GM10248 (cell line): ENCODE results near the gene MAP3K5.

ENCODE experiments used
- CTCF ChIA-PET: fragments of 300-600 bp; sonication (Branson Sonifier 250); formaldehyde crosslinking; extraction: SDS; loops from one replicate; lab custom pipeline; 2021; ENCODE audit warnings: antibody characterized with exemption; lab: Yijun Ruan, JAX
- POLR2A ChIA-PET: fragments of 350-650 bp; sonication (Branson Sonifier 250); formaldehyde crosslinking; extraction: SDS; loops from one replicate; lab custom pipeline; 2020; ENCODE audit warnings: antibody characterized with exemption; lab: Yijun Ruan, JAX
- DNase-seq: peaks from one replicate; pipeline ENCODE4 v3.0.0; 2012; ENCODE audit errors: extremely low spot score
- CTCF ChIP-seq: IDR thresholded peaks from 2 replicates; pipeline ENCODE4 v1.5.1; 2012; ENCODE audit warnings: mild to moderate bottlenecking, low read depth; ENCODE audit errors: extremely low read depth, missing control alignments, control extremely low read depth

Gene MAP3K5

GRCh38 chr6:136782021-136782770, 10.1 kb downstream of the MAP3K5 start:
- ChIA-PET POLR2A (interaction anchor here (0.9 to 2.1 kb wide), 2 partner anchors 10 to 63 kb away, joined by 3 to 4 read pairs; partner anchors contain the start of gene MAP3K5), CTCF (interaction anchor here (1.0 to 2.6 kb wide), 4 partner anchors 8 to 138 kb away, joined by 3 to 12 read pairs (median 8); partner anchors contain the start of gene MAP3K5)
- no peak for TF ChIP-seq CTCF
- DNase-seq, result no peak

- ChIA-PET POLR2A (interaction anchor here (0.9 to 2.1 kb wide), 2 partner anchors 11 to 61 kb away, joined by 3 to 4 read pairs; partner anchors contain the start of gene MAP3K5), CTCF (interaction anchor here (1.0 to 2.6 kb wide), 4 partner anchors 9 to 137 kb away, joined by 3 to 12 read pairs (median 8); partner anchors contain the start of gene MAP3K5)
- no peak for DNase-seq
- TF ChIP-seq CTCF, result no peak
Observed at GRCh38 chr6:136780972-136781371, 11.3 kb downstream of the MAP3K5 start.

- TF ChIP-seq CTCF, result no peak
- CTCF ChIA-PET, result interaction anchor here (1.4 kb wide), 1 partner anchor 136 kb away, joined by 5 read pairs; no protein-coding TSS in a partner anchor
- POLR2A ChIA-PET, result no interaction called here
- DNase-seq, result no peak
Observed at GRCh38 chr6:136779682-136780081, 12.6 kb downstream of the MAP3K5 start.

- ChIA-PET POLR2A (no interaction called here), CTCF (interaction anchor here (1.4 to 1.8 kb wide), 3 partner anchors 11 to 41 kb away, joined by 3 to 13 read pairs (median 4); partner anchors contain the start of gene MAP3K5)
- DNase-seq, result no peak
- no peak for TF ChIP-seq CTCF
Observed at GRCh38 chr6:136777651-136778050, 14.6 kb downstream of the MAP3K5 start.

GRCh38 chr6:136775548-136775947, 16.7 kb downstream of the MAP3K5 start:
- POLR2A ChIA-PET, result no interaction called here
- CTCF ChIA-PET, result interaction anchor here (0.6 to 5.5 kb wide), 5 partner anchors 10 to 131 kb away, joined by 3 to 40 read pairs (median 3); partner anchors contain the start of gene MAP3K5
- TF ChIP-seq CTCF, result no peak
- no peak for DNase-seq

GRCh38 chr6:136775081-136775480, 17.2 kb downstream of the MAP3K5 start:
- no peak for DNase-seq
- ChIA-PET CTCF (interaction anchor here (1.3 to 5.5 kb wide), 3 partner anchors 11 to 131 kb away, joined by 3 to 40 read pairs (median 16); partner anchors contain the start of gene MAP3K5), POLR2A (no interaction called here)
- no peak for TF ChIP-seq CTCF
